ENCODE data around the gene GPER1.
A peak's percentile ranks its signal among the peaks of the same experiment; 100 is the strongest.

Gene GPER1

GRCh38 chr7:1129431-1129830 is 41.5 kb downstream of the GPER1 start:
- H3K36me3 ChIP-seq (ENCODE audit: control insufficient read depth in 2 of 2, insufficient read depth in 2 of 2, low read length in 2 of 2), result peaks cover 0 to 7% of the 10 kb centered on the region in 2 donors
- H3K9me3 ChIP-seq (ENCODE audit: control insufficient read depth in 2 of 2, low read length in 2 of 2), result no peaks in the 10 kb centered on the region
- H3K4me1 ChIP-seq (ENCODE audit: control insufficient read depth in 2 of 2, insufficient read depth in 2 of 2, low read length in 2 of 2), result peaks cover 0 to 4% of the 10 kb centered on the region in 2 donors
- no peaks in the 10 kb centered on the region for H3K27me3 ChIP-seq (ENCODE audit: control insufficient read depth in 2 of 2, insufficient read depth in 2 of 2, low read length in 2 of 2)
- no peak overlapping the region for H3K9ac ChIP-seq (ENCODE audit: low read depth in 1 of 2, low read length in 2 of 2)
- no peak overlapping the region for H3K4me3 ChIP-seq (ENCODE audit: low read length in 2 of 2)
- H3K27ac ChIP-seq (ENCODE audit: low read depth in 2 of 2, low read length in 2 of 2), result no peak overlapping the region

- Histone ChIP-seq H3K4me1 (ENCODE audit: control insufficient read depth in 2 of 2, insufficient read depth in 2 of 2, low read length in 2 of 2) (no peaks in the 10 kb centered on the region), H3K36me3 (ENCODE audit: control insufficient read depth in 2 of 2, insufficient read depth in 2 of 2, low read length in 2 of 2) (peaks cover 0 to 7% of the 10 kb centered on the region in 2 donors), H3K4me3 (ENCODE audit: low read length in 2 of 2) (no peak overlapping the region), H3K9ac (ENCODE audit: low read depth in 1 of 2, low read length in 2 of 2) (no peak overlapping the region), H3K27ac (ENCODE audit: low read depth in 2 of 2, low read length in 2 of 2) (no peak overlapping the region), H3K9me3 (ENCODE audit: control insufficient read depth in 2 of 2, low read length in 2 of 2) (no peaks in the 10 kb centered on the region), H3K27me3 (ENCODE audit: control insufficient read depth in 2 of 2, insufficient read depth in 2 of 2, low read length in 2 of 2) (no peaks in the 10 kb centered on the region)
Measured at GRCh38 chr7:1130021-1130990, 42.4 kb downstream of the GPER1 start.

- no peak overlapping the region for H3K27ac ChIP-seq (ENCODE audit: low read depth in 2 of 2, low read length in 2 of 2)
- H3K9ac ChIP-seq (ENCODE audit: low read depth in 1 of 2, low read length in 2 of 2), result no peak overlapping the region
Measured at GRCh38 chr7:1131471-1132265, 43.8 kb downstream of the GPER1 start.

GRCh38 chr7:1134951-1135350 is 47.0 kb downstream of the GPER1 start:
- Histone ChIP-seq H3K4me1 (ENCODE audit: control insufficient read depth in 2 of 2, insufficient read depth in 2 of 2, low read length in 2 of 2) (peaks cover 9 to 13% of the 10 kb centered on the region in 2 donors), H3K9me3 (ENCODE audit: control insufficient read depth in 2 of 2, low read length in 2 of 2) (no peaks in the 10 kb centered on the region), H3K27ac (ENCODE audit: low read depth in 2 of 2, low read length in 2 of 2) (no peak overlapping the region), H3K36me3 (ENCODE audit: control insufficient read depth in 2 of 2, insufficient read depth in 2 of 2, low read length in 2 of 2) (no peaks in the 10 kb centered on the region), H3K4me3 (ENCODE audit: low read length in 2 of 2) (no peak overlapping the region), H3K27me3 (ENCODE audit: control insufficient read depth in 2 of 2, insufficient read depth in 2 of 2, low read length in 2 of 2) (no peaks in the 10 kb centered on the region), H3K9ac (ENCODE audit: low read depth in 1 of 2, low read length in 2 of 2) (no peak overlapping the region)

More at GRCh38 chr7:1131471-1132265, 43.8 kb downstream of the GPER1 start:
- Histone ChIP-seq H3K9me3 (ENCODE audit: control insufficient read depth in 2 of 2, low read length in 2 of 2) (no peaks in the 10 kb centered on the region), H3K27me3 (ENCODE audit: control insufficient read depth in 2 of 2, insufficient read depth in 2 of 2, low read length in 2 of 2) (no peaks in the 10 kb centered on the region), H3K36me3 (ENCODE audit: control insufficient read depth in 2 of 2, insufficient read depth in 2 of 2, low read length in 2 of 2) (peaks cover 0 to 4% of the 10 kb centered on the region in 2 donors), H3K4me1 (ENCODE audit: control insufficient read depth in 2 of 2, insufficient read depth in 2 of 2, low read length in 2 of 2) (peaks cover under 1 to 1% of the 10 kb centered on the region in 2 donors), H3K4me3 (ENCODE audit: low read length in 2 of 2) (no peak overlapping the region)

- no peak overlapping the region for H3K27ac ChIP-seq (ENCODE audit: low read depth in 2 of 2, low read length in 2 of 2)
- no peak overlapping the region for H3K9ac ChIP-seq (ENCODE audit: low read depth in 1 of 2, low read length in 2 of 2)
- no peaks in the 10 kb centered on the region for H3K36me3 ChIP-seq (ENCODE audit: control insufficient read depth in 2 of 2, insufficient read depth in 2 of 2, low read length in 2 of 2)
- H3K9me3 ChIP-seq (ENCODE audit: control insufficient read depth in 2 of 2, low read length in 2 of 2), result no peaks in the 10 kb centered on the region
- peaks cover 9 to 13% of the 10 kb centered on the region in 2 donors for H3K4me1 ChIP-seq (ENCODE audit: control insufficient read depth in 2 of 2, insufficient read depth in 2 of 2, low read length in 2 of 2)
- no peaks in the 10 kb centered on the region for H3K27me3 ChIP-seq (ENCODE audit: control insufficient read depth in 2 of 2, insufficient read depth in 2 of 2, low read length in 2 of 2)
- peak overlapping the region; percentile 75 to 91 for H3K4me3 ChIP-seq (ENCODE audit: low read length in 2 of 2)
Measured at GRCh38 chr7:1136841-1137516, 49.1 kb downstream of the GPER1 start.

GRCh38 chr7:1137517-1138167 is 49.7 kb downstream of the GPER1 start:
- peak overlapping the region; percentile 75 to 91 for H3K4me3 ChIP-seq (ENCODE audit: low read length in 2 of 2)
- H3K9me3 ChIP-seq (ENCODE audit: control insufficient read depth in 2 of 2, low read length in 2 of 2), result no peaks in the 10 kb centered on the region
- H3K4me1 ChIP-seq (ENCODE audit: control insufficient read depth in 2 of 2, insufficient read depth in 2 of 2, low read length in 2 of 2), result peaks cover 9 to 13% of the 10 kb centered on the region in 2 donors
- H3K36me3 ChIP-seq (ENCODE audit: control insufficient read depth in 2 of 2, insufficient read depth in 2 of 2, low read length in 2 of 2), result no peaks in the 10 kb centered on the region
- no peaks in the 10 kb centered on the region for H3K27me3 ChIP-seq (ENCODE audit: control insufficient read depth in 2 of 2, insufficient read depth in 2 of 2, low read length in 2 of 2)
- peak overlapping the region; percentile 38 to 63 for H3K27ac ChIP-seq (ENCODE audit: low read depth in 2 of 2, low read length in 2 of 2)
- H3K9ac ChIP-seq (ENCODE audit: low read depth in 1 of 2, low read length in 2 of 2), result peak overlapping the region; percentile 32 to 37

GRCh38 chr7:1140476-1141104 is 52.7 kb downstream of the GPER1 start:
- Histone ChIP-seq H3K9me3 (ENCODE audit: control insufficient read depth in 2 of 2, low read length in 2 of 2) (no peaks in the 10 kb centered on the region), H3K9ac (ENCODE audit: low read depth in 1 of 2, low read length in 2 of 2) (no peak overlapping the region)

GRCh38 chr7:1141651-1142050 is 53.7 kb downstream of the GPER1 start:
- H3K36me3 ChIP-seq (ENCODE audit: control insufficient read depth in 2 of 2, insufficient read depth in 2 of 2, low read length in 2 of 2), result no peaks in the 10 kb centered on the region

More at GRCh38 chr7:1140476-1141104, 52.7 kb downstream of the GPER1 start:
- Histone ChIP-seq H3K27ac (ENCODE audit: low read depth in 2 of 2, low read length in 2 of 2) (no peak overlapping the region), H3K4me1 (ENCODE audit: control insufficient read depth in 2 of 2, insufficient read depth in 2 of 2, low read length in 2 of 2) (peaks cover 9 to 13% of the 10 kb centered on the region in 2 donors), H3K27me3 (ENCODE audit: control insufficient read depth in 2 of 2, insufficient read depth in 2 of 2, low read length in 2 of 2) (no peaks in the 10 kb centered on the region), H3K36me3 (ENCODE audit: control insufficient read depth in 2 of 2, insufficient read depth in 2 of 2, low read length in 2 of 2) (no peaks in the 10 kb centered on the region), H3K4me3 (ENCODE audit: low read length in 2 of 2) (no peak overlapping the region)

GRCh38 chr7:1142051-1142635 is 54.2 kb downstream of the GPER1 start:
- Histone ChIP-seq H3K36me3 (ENCODE audit: control insufficient read depth in 2 of 2, insufficient read depth in 2 of 2, low read length in 2 of 2) (no peaks in the 10 kb centered on the region), H3K9me3 (ENCODE audit: control insufficient read depth in 2 of 2, low read length in 2 of 2) (no peaks in the 10 kb centered on the region), H3K4me1 (ENCODE audit: control insufficient read depth in 2 of 2, insufficient read depth in 2 of 2, low read length in 2 of 2) (peaks cover 3 to 8% of the 10 kb centered on the region in 2 donors), H3K27ac (ENCODE audit: low read depth in 2 of 2, low read length in 2 of 2) (no peak overlapping the region), H3K9ac (ENCODE audit: low read depth in 1 of 2, low read length in 2 of 2) (no peak overlapping the region), H3K27me3 (ENCODE audit: control insufficient read depth in 2 of 2, insufficient read depth in 2 of 2, low read length in 2 of 2) (no peaks in the 10 kb centered on the region), H3K4me3 (ENCODE audit: low read length in 2 of 2) (no peak overlapping the region)

More at GRCh38 chr7:1141651-1142050, 53.7 kb downstream of the GPER1 start:
- Histone ChIP-seq H3K27me3 (ENCODE audit: control insufficient read depth in 2 of 2, insufficient read depth in 2 of 2, low read length in 2 of 2) (no peaks in the 10 kb centered on the region), H3K4me1 (ENCODE audit: control insufficient read depth in 2 of 2, insufficient read depth in 2 of 2, low read length in 2 of 2) (peaks cover 7 to 13% of the 10 kb centered on the region in 2 donors), H3K9me3 (ENCODE audit: control insufficient read depth in 2 of 2, low read length in 2 of 2) (no peaks in the 10 kb centered on the region), H3K4me3 (ENCODE audit: low read length in 2 of 2) (no peak overlapping the region), H3K27ac (ENCODE audit: low read depth in 2 of 2, low read length in 2 of 2) (no peak overlapping the region), H3K9ac (ENCODE audit: low read depth in 1 of 2, low read length in 2 of 2) (no peak overlapping the region)

Measured in mucosa of rectum (tissue), 2 donors.